HG02798 (cell line): Measurements from ENCODE around the gene SYMPK.
A peak's percentile ranks its signal among the peaks of the same experiment; 100 is the strongest.

Experiments
- ATAC-seq: cut with Tn5 transposase; IDR thresholded peaks from one replicate; pipeline ENCODE4 v1.9.1; 2021; ENCODE audit warnings: mild to moderate bottlenecking; ENCODE audit not compliant: unreplicated experiment, poor library complexity

Gene SYMPK

GRCh38 chr19:45828523-45828922 is 34.4 kb downstream of the SYMPK start:
- no peak for ATAC-seq

DNA sequence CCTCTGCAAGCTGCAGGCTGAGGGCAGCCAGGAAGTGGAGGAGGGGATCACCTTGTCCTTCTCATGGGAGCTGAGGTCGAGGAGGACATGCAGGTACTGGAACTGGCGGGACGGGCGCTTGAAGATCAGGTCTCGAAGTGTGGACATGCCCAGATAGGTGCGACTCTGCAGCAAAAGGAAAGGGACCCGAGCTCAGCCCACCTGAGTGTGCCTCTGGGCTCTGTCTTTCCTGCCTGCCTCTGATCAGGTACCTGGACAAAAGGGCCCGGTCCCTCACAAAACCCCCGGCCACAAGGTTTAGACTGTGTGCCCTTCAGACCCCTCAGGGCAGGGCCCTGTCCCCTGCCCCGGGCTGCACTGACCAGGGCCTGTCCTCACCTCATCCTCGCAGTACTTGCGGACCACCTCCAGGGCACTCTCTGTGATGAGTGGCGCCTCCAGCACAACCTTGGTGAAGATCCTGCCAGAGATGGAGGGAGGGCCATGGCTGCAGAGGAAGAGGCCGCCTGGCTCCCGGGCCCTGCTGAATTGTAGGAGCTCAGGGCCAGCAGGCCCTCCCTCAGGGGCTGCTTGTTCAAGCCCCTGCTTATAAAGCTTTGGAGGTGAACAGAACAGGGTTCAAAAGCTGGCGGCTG is 35.4 kb downstream of the SYMPK start:
- no peak for ATAC-seq

GRCh38 chr19:45826934-45827333 is 36.0 kb downstream of the SYMPK start:
- ATAC-seq = no peak

GRCh38 chr19:45825917-45826893 is 36.7 kb downstream of the SYMPK start:
- ATAC-seq = no peak

DNA sequence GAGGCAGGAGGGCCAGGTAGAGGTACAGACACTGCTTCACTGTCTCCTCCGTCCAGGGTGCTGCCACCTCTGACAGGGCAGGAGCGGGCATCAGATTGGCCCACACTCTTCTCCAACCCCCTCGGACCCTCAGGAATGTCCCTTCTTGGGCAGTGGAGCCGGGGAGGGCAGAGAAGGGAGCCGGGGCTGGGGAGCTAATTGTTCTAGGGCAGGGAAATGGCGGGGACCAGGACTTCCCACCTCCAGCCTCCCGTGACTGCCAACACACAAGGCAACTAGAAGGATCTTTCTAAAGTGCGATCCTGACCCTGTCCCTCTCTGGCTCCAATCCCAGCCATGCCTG is 37.7 kb downstream of the SYMPK start:
- ATAC-seq = no peak

DNA sequence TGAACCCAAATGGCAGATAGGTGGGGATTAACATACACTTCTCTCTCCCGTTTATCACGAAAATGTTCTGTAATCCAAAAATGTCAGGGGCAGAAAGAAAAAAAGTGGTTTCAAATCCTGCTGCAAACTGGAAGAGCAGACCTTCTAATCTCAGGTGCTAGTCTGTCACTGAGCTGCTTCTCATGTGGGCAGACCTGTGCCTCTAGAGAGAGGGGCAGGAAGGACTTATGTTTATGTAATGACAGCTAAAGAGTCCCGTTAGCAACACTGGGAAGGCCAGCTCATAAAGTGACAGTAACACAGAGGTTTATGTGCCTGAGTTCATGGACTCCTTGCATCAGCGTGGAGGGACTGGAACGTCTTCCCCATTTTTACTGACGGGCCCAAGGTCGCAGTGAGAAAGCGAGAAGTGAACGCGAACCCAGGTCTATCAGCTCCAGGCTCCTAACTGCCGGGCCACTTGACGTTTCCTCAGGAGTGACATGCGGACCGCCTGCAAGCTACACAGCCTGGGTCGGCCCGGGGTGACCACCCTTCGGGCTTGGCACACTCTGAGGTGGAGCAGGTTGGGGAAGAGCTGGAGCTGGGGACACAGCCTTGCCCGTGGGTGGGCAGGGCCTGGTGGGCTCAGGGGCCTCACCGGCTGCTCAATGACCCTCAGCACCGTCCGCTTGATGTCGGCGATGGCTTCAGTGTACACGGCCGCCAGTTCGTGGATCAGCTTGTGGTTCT is 38.2 kb downstream of the SYMPK start:
- no peak for ATAC-seq

GRCh38 chr19:45824041-45824471 is 38.9 kb downstream of the SYMPK start:
- no peak for ATAC-seq

GRCh38 chr19:45823182-45823581 is 39.8 kb downstream of the SYMPK start:
- ATAC-seq = no peak

DNA sequence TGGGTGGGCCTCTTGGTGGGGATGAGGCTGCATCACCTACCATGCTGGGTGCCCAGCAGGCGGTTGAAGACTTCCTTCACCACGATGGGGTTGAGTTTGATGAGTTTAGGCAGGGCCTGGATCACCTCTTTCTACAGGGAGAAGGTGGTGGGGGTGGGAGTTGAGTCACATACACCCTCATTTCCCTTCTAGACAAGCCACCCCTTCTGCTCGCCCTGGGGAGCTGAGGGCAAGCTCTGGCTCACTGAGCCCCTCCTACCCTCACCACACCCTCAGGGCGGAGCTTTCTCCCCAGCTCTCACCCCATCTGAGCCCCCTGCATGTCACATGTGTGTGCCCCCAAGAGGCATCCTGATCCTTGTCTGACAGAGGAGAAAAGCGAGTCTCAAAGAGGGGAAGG is 40.2 kb downstream of the SYMPK start:
- no peak for ATAC-seq

GRCh38 chr19:45821570-45821969 is 41.4 kb downstream of the SYMPK start:
- no peak for ATAC-seq

- no peak for ATAC-seq
Observed at GRCh38 chr19:45821103-45821521, 41.8 kb downstream of the SYMPK start.

DNA sequence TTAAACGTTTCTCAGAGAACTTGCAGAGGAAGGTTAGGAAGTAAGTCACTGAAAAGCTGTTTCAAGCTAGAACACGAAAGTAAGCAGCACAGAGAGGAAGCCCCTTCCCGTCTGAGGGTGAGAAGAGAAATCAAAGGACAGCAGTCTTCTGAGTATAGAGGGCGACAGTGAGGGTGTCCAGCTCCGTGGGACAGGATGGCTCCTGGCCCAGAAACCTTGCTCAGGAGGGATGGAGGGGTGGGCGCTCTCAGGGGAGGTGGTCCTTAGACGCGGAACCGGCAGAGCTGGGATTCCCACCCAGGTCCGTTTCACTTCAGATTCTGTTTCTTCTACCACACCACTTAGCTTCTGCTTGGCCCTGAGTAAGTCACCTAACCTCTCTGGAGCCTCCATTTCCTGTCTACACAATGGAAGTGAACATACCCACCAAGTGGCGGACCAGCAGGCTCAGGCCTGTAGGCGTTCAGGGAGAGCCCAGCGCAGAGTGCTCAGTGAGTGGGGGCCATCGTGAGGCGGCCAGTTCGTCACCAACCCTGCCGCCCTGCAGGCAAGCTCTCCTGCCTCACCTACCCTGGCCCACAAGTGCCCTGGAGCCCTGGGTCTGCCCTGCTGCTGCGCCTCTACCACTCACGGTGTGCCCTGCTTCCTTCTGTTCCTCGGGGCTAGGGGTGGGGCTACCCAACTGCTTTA is 42.4 kb downstream of the SYMPK start:
- ATAC-seq = no peak

DNA sequence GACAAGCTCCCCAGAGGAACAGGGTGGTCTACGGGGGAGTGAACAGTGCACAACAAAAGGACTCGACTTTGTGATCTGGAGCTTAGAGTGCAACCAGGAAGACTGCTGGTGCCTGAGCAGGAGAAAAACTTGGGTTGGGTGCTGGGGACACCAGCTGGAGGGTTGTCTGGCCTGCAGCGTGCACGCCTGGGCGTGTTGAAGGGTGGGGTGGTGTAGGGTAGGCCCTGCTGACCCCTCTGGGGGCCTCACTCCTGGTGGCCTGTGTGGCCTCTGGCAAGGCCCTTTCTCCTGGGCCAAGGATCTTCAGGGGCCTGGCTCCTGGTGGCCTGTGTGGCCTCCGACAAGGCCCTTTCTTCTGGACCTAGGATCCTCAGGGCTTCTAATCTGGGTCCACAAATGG is 43.2 kb downstream of the SYMPK start:
- ATAC-seq = no peak

- peak; percentile 11 for ATAC-seq
Observed at GRCh38 chr19:45817725-45818301, 45.1 kb downstream of the SYMPK start.

- ATAC-seq = peak; percentile 89
Observed at GRCh38 chr19:45817010-45817724, 45.8 kb downstream of the SYMPK start.

- ATAC-seq = no peak
Observed at GRCh38 chr19:45816236-45817009, 46.5 kb downstream of the SYMPK start.

GRCh38 chr19:45815481-45816216 is 47.3 kb downstream of the SYMPK start:
- no peak for ATAC-seq

GRCh38 chr19:45814851-45815480 is 48.0 kb downstream of the SYMPK start, which contains the start of gene RSPH6A:
RSPH6A (minus strand) TSS chr19:45815308; CDS start chr19:45815176, 132 bp downstream.
- no peak for ATAC-seq
